OCI-LY3 (cell line): ENCODE measurements around the gene SLC16A4.

ENCODE experiments used
- CTCF ChIP-seq: fragments of 200-600, 300-600 bp; sonication (generic); IDR thresholded peaks from 2 replicates; pipeline ENCODE4 v1.5.1; 2014; ENCODE audit warnings: antibody characterized with exemption, low read length, low read depth
- EZH2phosphoT487 ChIP-seq: fragments of 200-600 bp; shearing (Covaris generic); IDR thresholded peaks from 2 replicates; pipeline ENCODE4 v1.6.1; 2018; ENCODE audit warnings: antibody characterized with exemption, mixed run types, low read depth

- TF ChIP-seq CTCF (no peak), EZH2phosphoT487 (no peak)
Measured at GRCh38 chr1:110340207-110340468, 50.7 kb downstream of the SLC16A4 start.
